Measurements from ENCODE around the gene LRMDA.

The LRMDA gene

GRCh38 chr10:76541852-76542251, 1110.4 kb downstream of the LRMDA start:
- H3K27ac ChIP-seq: no peak overlapping the region
- TF ChIP-seq, protein P1, sequence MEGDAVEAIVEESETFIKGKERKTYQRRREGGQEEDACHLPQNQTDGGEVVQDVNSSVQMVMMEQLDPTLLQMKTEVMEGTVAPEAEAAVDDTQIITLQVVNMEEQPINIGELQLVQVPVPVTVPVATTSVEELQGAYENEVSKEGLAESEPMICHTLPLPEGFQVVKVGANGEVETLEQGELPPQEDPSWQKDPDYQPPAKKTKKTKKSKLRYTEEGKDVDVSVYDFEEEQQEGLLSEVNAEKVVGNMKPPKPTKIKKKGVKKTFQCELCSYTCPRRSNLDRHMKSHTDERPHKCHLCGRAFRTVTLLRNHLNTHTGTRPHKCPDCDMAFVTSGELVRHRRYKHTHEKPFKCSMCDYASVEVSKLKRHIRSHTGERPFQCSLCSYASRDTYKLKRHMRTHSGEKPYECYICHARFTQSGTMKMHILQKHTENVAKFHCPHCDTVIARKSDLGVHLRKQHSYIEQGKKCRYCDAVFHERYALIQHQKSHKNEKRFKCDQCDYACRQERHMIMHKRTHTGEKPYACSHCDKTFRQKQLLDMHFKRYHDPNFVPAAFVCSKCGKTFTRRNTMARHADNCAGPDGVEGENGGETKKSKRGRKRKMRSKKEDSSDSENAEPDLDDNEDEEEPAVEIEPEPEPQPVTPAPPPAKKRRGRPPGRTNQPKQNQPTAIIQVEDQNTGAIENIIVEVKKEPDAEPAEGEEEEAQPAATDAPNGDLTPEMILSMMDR (conservative IDR thresholded peaks at IDR 0.05): no peak

GRCh38 chr10:76542307-76542930, 1111.0 kb downstream of the LRMDA start:
- no peak overlapping the region for H3K27ac ChIP-seq
- TF ChIP-seq, protein P1 (conservative IDR thresholded peaks at IDR 0.05): no peak

DNA sequence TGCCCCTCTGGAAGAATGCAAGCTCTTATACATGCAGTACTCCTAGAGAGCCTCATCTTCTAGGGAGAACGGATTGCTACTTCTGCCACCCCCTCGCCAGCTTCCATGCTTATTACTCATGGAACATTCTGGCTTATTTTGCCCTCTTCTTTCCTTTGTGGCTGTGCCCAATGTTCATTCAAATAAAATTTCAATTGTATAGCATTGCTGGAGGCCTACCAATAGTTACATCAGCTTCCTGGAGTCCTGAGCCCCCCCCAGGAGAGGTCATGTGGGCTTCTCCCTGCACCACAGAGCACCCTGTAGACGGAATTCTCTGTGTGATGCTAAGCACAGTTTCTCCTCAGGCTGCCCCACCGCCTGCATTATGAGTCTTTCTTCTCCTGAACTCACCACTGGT, 1112.2 kb downstream of the LRMDA start:
- H3K27ac ChIP-seq: no peak overlapping the region
- TF ChIP-seq, protein P1 (conservative IDR thresholded peaks at IDR 0.05): no peak

DNA sequence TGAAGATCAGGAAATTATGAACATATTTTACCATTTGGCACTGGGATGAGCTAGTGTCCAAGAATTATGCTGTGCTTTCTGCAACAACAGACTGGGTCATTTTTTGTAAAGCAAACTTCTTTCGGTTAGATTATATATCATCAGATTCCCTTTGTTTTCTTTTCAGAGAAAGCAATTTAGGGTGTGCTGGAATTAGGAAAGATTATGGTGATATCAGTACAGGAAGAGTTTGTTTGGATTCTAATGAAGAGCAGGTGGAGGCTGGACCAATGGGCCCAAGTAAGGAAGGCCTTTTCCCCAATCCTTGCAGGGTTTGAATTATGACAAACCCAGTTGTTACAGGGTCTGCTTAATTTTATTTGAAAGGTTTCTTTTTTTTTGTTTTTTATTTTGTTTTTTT, 1113.4 kb downstream of the LRMDA start:
- TF ChIP-seq, protein P1 (conservative IDR thresholded peaks at IDR 0.05): no peak
- H3K27ac ChIP-seq: no peak overlapping the region

DNA sequence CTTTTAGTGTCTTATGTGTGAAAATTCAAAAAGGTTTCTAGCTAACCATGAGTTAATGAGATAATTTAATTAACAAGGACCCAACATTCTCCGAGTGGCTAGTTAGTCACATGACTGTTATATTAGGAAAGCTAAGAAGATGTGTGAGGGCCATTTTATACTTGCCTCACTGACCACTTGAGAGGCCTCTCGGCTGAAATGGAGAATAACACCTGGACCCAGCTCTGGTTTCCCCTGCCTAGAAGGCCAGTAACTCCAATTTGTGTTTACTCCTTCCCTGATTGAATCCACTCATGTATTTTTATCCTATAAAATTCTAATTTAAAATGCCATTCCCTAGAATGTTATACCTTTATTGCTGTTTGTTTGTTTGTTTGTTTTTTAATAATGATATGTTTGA, 1115.0 kb downstream of the LRMDA start:
- TF ChIP-seq, protein P1 (conservative IDR thresholded peaks at IDR 0.05): no peak
- no peak overlapping the region for H3K27ac ChIP-seq

DNA sequence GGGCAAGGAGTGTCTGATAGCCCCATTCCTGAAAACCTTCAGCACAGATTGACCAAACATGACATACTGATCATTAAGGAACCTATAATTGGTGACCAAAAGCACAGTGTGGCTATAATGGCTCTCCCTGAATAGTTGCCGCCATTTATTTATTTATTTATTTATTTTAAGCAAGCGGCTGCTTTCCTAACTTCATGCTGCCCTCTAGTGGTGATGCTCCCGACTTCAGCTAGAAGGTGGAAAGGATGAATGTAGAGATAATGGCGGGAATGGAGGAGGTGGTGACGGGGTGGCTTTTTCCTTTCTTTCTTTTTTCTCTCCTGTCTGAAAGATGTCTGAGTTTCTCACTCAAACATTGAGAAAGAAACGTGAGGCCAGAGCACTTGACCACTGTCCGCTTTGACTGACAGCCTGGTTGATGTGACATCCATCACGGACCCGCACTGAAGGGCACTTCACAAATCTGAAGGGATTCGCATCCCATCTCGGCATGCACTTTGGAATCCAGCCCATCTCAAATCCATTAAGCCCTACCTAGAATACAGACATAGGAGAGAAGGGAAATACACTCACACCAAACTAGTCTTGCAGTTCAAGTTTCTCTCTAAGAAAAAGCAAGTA, 1116.0 kb downstream of the LRMDA start:
- TF ChIP-seq, protein P1 (conservative IDR thresholded peaks at IDR 0.05): peak; percentile 84
- H3K27ac ChIP-seq: peak overlapping the region; percentile 20; the same call in 1 of the 2 replicates

GRCh38 chr10:76548716-76549115, 1117.3 kb downstream of the LRMDA start:
- TF ChIP-seq, protein P1 (conservative IDR thresholded peaks at IDR 0.05): no peak
- no peak overlapping the region for H3K27ac ChIP-seq

All from VCaP (cell line).